ENCODE results near the gene GUCY1B1. TPM values are rescaled to one million over a fixed set of nuclear protein-coding genes. Genes with fewer than 3 reads are reported as not detected.

GUCY1B1 gene
- total RNA-seq, 1 experiment from 2014 or later: 0.50 TPM

DNA sequence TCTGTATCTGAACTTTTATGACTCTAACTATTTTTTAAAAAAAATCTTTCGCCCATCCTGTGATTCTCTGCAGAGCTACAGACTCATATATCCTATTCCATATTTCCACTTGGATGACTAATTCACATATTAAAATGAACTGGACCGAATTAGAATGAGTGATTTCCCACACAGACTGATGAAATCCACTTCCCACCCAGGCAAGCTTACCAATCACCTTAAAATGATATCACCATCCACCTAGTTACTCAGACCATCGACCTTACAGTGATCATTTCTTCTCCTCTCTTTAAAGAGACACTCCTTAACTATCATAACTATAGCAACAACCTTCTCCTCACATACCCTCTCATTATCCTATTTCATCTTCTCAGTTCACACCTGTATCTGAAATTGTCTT lies 34.1 kb upstream of the GUCY1B1 start:
- Histone ChIP-seq H3K27ac (ENCODE audit: insufficient read length, low read depth, low read length) (no peak overlapping the region), H3K4me2 (ENCODE audit: insufficient read depth, insufficient read length, low read length) (no peak overlapping the region), H3K79me2 (ENCODE audit: insufficient read depth, low read length) (no peaks in the 10 kb centered on the region), H3K56ac (ENCODE audit: insufficient read length, low read depth, low read length) (no peak overlapping the region), H2AFZ (ENCODE audit: low read length) (no peak overlapping the region), H3K18ac (ENCODE audit: insufficient read length, low read depth, low read length) (no peak overlapping the region), H3T11ph (ENCODE audit: low read length) (no peak overlapping the region), H3K9ac (ENCODE audit: extremely low read depth, insufficient read length, low read length) (no peak overlapping the region), H2BK15ac (ENCODE audit: low read depth, low read length) (no peak overlapping the region), H3K23me2 (ENCODE audit: insufficient read length, low read depth, low read length, poor library complexity, severe bottlenecking) (no peaks in the 10 kb centered on the region), H3K9me3 (ENCODE audit: control insufficient read depth, low read depth, low read length) (no peaks in the 10 kb centered on the region), H3K23ac (ENCODE audit: insufficient read length, low read depth, low read length) (no peak overlapping the region), H2BK12ac (ENCODE audit: insufficient read length, low read depth, low read length) (no peak overlapping the region), H4K5ac (ENCODE audit: insufficient read length, low read depth, low read length) (no peak overlapping the region), H4K20me1 (ENCODE audit: control insufficient read depth, insufficient read depth, insufficient read length) (no peaks in the 10 kb centered on the region), H4K8ac (replicated peaks; ENCODE audit: insufficient read length, low read depth, low read length) (no peak overlapping the region), H4K91ac (ENCODE audit: insufficient read length, low read depth, low read length) (no peak overlapping the region), H3K4ac (ENCODE audit: low read depth, low read length) (no peak overlapping the region), H3K4me1 (ENCODE audit: insufficient read depth, low read length) (no peaks in the 10 kb centered on the region; the same call in 1 of the 2 replicates), H3K79me1 (ENCODE audit: insufficient read depth, low read depth, low read length, poor library complexity, severe bottlenecking) (no peaks in the 10 kb centered on the region), H2BK120ac (ENCODE audit: low read depth, low read length, poor library complexity, severe bottlenecking) (no peak overlapping the region), H2BK5ac (ENCODE audit: insufficient read length, low read length) (no peak overlapping the region), H3K27me3 (ENCODE audit: insufficient read depth, low read length) (no peaks in the 10 kb centered on the region), H2AK5ac (ENCODE audit: insufficient read length, low read length) (no peak overlapping the region), H3K14ac (ENCODE audit: insufficient read depth, low read length) (no peak overlapping the region), H2BK20ac (ENCODE audit: low read depth, low read length, poor library complexity, severe bottlenecking) (no peak overlapping the region)
- no CpG with 5 or more reads among the region's 3 CpGs for WGBS (ENCODE audit: extremely low coverage, insufficient read length, low lambda C conversion rate)
- H3K36me3 Mint-ChIP-seq (ENCODE audit: insufficient read depth in 1 of 3, low read depth in 3 of 3): no peaks in the 10 kb centered on the region
- TF ChIP-seq, protein P1, sequence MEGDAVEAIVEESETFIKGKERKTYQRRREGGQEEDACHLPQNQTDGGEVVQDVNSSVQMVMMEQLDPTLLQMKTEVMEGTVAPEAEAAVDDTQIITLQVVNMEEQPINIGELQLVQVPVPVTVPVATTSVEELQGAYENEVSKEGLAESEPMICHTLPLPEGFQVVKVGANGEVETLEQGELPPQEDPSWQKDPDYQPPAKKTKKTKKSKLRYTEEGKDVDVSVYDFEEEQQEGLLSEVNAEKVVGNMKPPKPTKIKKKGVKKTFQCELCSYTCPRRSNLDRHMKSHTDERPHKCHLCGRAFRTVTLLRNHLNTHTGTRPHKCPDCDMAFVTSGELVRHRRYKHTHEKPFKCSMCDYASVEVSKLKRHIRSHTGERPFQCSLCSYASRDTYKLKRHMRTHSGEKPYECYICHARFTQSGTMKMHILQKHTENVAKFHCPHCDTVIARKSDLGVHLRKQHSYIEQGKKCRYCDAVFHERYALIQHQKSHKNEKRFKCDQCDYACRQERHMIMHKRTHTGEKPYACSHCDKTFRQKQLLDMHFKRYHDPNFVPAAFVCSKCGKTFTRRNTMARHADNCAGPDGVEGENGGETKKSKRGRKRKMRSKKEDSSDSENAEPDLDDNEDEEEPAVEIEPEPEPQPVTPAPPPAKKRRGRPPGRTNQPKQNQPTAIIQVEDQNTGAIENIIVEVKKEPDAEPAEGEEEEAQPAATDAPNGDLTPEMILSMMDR (conservative IDR thresholded peaks at IDR 0.05): no peak
- H3K4me3 Mint-ChIP-seq: no peak overlapping the region
- peaks cover 3% of the 10 kb centered on the region for H3K27me3 Mint-ChIP-seq (ENCODE audit: low read depth)
- H3K9me3 Mint-ChIP-seq: no peaks in the 10 kb centered on the region
- H3K4me1 Mint-ChIP-seq: peaks cover 4 to 13% of the 10 kb centered on the region in 2 experiments
- H3K27ac Mint-ChIP-seq: peak overlapping the region in 1 of 3 experiments; percentile 47; a peak in 2 of 7 replicates
- DNase-seq: no peak

All from H9 (cell line).